Measurements from ENCODE around the gene EPN2.

Gene EPN2

DNA sequence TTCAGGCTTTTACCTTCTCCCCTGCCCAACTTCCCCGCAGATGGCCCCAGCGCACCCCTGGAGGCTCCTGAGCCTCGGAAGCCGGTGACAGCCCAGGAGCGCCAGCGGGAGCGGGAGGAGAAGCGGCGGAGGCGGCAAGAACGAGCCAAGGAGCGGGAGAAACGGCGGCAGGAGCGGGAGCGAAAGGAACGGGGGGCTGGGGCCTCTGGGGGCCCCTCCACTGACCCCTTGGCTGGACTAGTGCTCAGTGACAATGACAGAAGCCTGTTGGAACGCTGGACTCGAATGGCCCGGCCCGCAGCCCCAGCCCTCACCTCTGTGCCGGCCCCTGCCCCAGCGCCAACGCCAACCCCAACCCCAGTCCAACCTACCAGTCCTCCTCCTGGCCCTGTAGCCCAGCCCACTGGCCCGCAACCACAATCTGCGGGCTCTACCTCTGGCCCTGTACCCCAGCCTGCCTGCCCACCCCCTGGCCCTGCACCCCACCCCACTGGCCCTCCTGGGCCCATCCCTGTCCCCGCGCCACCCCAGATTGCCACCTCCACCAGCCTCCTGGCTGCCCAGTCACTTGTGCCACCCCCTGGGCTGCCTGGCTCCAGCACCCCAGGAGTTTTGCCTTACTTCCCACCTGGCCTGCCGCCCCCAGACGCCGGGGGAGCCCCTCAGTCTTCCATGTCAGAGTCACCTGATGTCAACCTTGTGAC is 144.7 kb downstream of the EPN2 start:
- POLR2A ChIA-PET = no interaction called here
- CTCF ChIA-PET = interaction anchor here (1.0 kb wide), 1 partner anchor 19 kb away, joined by 3 read pairs; the partner anchor contains the start of gene B9D1
- no peak for DNase-seq (ENCODE audit: low read depth, low spot score)
- no peak for TF ChIP-seq CTCF (IDR thresholded peaks at IDR 0.05; ENCODE audit: insufficient read depth, low read length, missing control alignments)
- H3K4me3 ChIP-seq (ENCODE audit: low read depth, low read length) = no peak overlapping the region

DNA sequence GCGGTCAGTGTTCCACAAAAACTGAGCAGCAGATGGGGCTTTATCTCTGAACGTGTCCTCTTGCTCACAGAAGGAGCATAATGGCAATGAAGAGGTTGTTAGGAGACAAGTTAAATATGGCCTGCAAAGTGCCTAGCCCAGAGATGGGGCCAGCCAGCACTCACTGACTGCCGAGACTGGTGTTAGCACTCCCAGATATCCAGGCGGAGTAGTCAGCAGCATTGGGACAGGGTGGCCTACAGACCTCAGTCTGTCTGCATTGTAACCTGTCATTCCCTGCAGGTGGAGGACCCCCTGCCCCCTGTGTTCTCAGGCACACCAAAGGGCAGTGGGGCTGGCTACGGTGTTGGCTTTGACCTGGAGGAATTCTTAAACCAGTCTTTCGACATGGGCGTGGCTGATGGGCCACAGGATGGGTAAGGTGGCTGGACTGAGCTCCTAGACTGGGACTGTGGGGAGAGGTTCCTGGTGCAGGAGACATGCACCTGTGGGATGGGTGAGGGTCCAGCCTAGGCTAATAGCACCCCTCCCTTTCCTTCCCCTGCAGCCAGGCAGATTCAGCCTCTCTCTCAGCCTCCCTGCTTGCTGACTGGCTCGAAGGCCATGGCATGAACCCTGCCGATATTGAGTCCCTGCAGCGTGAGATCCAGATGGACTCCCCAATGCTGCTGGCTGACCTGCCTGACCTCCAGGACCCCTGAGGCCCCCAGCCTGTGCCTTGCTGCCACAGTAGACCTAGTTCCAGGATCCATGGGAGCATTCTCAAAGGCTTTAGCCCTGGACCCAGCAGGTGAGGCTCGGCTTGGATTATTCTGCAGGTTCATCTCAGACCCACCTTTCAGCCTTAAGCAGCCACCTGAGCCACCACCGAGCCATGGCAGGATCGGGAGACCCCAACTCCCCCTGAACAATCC is 145.6 kb downstream of the EPN2 start:
- POLR2A ChIA-PET = no interaction called here
- TF ChIP-seq CTCF (IDR thresholded peaks at IDR 0.05; ENCODE audit: insufficient read depth, low read length, missing control alignments) = no peak

GRCh38 chr17:19383681-19384470 is 146.7 kb downstream of the EPN2 start:
- POLR2A ChIA-PET = interaction anchor here (1.5 kb wide), 1 partner anchor 64 kb away, joined by 5 read pairs; no protein-coding TSS in a partner anchor
- H3K4me3 ChIP-seq (ENCODE audit: low read depth, low read length) = no peak overlapping the region
- no peak for TF ChIP-seq CTCF (IDR thresholded peaks at IDR 0.05; ENCODE audit: insufficient read depth, low read length, missing control alignments)
- DNase-seq (ENCODE audit: low read depth, low spot score) = no peak
- CTCF ChIA-PET = interaction anchor here (2.6 to 4.2 kb wide), 2 partner anchors 21 to 64 kb away, joined by 12 to 28 read pairs; partner anchors contain the start of gene B9D1

More for the DNA sequence above, 145.6 kb downstream of the EPN2 start:
- no peak for DNase-seq (ENCODE audit: low read depth, low spot score)
- CTCF ChIA-PET = interaction anchor here (0.6 to 2.6 kb wide), 3 partner anchors 20 to 65 kb away, joined by 3 to 12 read pairs (median 3); partner anchors contain the start of gene B9D1
- no peak overlapping the region for H3K4me3 ChIP-seq (ENCODE audit: low read depth, low read length)

DNA sequence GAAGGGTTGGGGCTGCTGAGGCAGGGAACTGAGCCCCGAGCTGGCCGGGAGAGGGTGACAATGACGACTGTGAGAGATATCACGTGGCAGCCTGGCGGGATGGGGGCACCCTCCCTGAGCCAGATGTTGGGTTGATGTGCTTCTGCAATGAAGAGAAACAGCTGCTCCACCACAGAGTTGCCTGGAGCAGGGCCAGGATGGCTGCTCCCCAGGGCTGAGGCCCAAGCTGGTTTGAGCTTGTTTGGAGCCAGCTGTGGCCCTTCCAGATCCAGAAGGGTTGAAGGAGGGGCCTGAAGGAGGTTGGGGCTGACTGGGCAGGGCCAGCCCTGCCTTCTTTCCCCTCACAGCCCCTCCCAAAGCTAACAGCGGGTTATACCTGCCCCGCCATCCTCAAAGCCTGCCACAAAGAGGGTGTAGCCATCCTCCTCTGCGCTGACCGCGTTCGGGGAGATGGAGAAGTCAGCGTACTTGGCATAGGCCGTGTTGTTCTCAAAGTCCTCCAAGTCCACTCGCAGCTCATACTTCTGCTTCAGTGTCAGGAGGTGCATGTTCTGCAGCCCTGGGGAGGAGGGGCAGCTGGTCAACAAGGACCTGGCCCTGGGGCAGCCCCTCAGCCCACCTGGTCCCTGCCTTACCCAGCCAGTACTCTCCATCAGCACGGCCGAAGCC is 147.7 kb downstream of the EPN2 start:
- DNase-seq (ENCODE audit: low read depth, low spot score) = no peak
- no peak for TF ChIP-seq CTCF (IDR thresholded peaks at IDR 0.05; ENCODE audit: insufficient read depth, low read length, missing control alignments)
- ChIA-PET CTCF (interaction anchor here (2.6 to 4.2 kb wide), 2 partner anchors 22 to 63 kb away, joined by 12 to 28 read pairs; partner anchors contain the start of gene B9D1), POLR2A (interaction anchor here (1.3 to 1.5 kb wide), 2 partner anchors 34 to 63 kb away, joined by 4 to 5 read pairs; no protein-coding TSS in a partner anchor)
- peak overlapping the region; percentile 40 for H3K4me3 ChIP-seq (ENCODE audit: low read depth, low read length)

- ChIA-PET POLR2A (interaction anchor here (1.3 to 4.1 kb wide), 4 partner anchors 7 to 33 kb away, joined by 3 to 39 read pairs (median 4); partner anchors contain the start of genes B9D1 and MAPK7), CTCF (interaction anchor here (2.4 to 4.2 kb wide), 2 partner anchors 23 to 62 kb away, joined by 16 to 28 read pairs; partner anchors contain the start of gene B9D1)
- peak overlapping the region; percentile 40 for H3K4me3 ChIP-seq (ENCODE audit: low read depth, low read length)
- TF ChIP-seq CTCF (IDR thresholded peaks at IDR 0.05; ENCODE audit: insufficient read depth, low read length, missing control alignments) = no peak
- DNase-seq (ENCODE audit: low read depth, low spot score) = no peak
Observed at GRCh38 chr17:19385521-19385983, 148.4 kb downstream of the EPN2 start.

All from AG04449 (cell line).